Left lobe of liver (tissue), 2 donors: ENCODE data around the gene PRDM15. TPM values are rescaled to one million over a fixed set of nuclear protein-coding genes. Genes with fewer than 3 reads are reported as not detected.

Experiments used
- ATAC-seq: fragments of 200-7000 bp; cut with Tn5 transposase; one replicate; pipeline ENCODE4 v1.9.1; 2020; ENCODE audit warnings: mild to moderate bottlenecking, moderate library complexity
- DNase-seq: peaks from one replicate; pipeline ENCODE4 v3.0.0-alpha.2; 2020; ENCODE audit warnings: low spot score
- total RNA-seq: library from RNA; stranded (reverse); gene quantifications from one replicate; pipeline ENCODE4 v1.2.1, GENCODE V29; 2021
- donor health status: DM: no; HTN: no; CAD: no; lungs with moderate emphysema.
- donor health status: DM: no; HTN: yes; CAD: no.

Gene PRDM15
- total RNA-seq, 1 donor from 2014 or later = 3.2 TPM

- no peak for DNase-seq
These were observed 123.7 kb downstream of the PRDM15 start for GRCh38 chr21:41755258-41755933.

DNA sequence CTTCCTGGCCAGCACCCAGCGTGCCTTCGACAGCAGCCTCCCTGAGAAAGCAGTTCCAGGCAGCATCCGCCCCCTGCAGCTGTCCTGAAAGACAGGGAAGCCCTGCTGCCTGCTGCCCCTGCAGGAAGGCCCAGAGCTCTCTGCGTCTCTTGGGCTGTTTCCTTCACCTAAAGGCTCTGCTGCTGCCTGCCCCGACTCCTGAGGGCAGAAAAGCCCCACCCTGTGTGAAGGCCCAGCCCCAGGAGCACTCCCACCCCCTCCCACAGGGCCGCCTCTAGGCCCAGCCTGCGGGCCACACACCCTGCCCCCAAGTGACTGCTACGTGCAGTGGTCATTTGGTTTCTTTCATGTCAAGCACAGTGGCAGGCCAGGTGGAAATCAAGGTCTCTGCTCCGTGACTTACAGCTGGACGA is 124.7 kb downstream of the PRDM15 start:
- DNase-seq = no peak
- no peak for ATAC-seq

More at GRCh38 chr21:41755258-41755933, 123.7 kb downstream of the PRDM15 start:
- no peak for ATAC-seq

DNA sequence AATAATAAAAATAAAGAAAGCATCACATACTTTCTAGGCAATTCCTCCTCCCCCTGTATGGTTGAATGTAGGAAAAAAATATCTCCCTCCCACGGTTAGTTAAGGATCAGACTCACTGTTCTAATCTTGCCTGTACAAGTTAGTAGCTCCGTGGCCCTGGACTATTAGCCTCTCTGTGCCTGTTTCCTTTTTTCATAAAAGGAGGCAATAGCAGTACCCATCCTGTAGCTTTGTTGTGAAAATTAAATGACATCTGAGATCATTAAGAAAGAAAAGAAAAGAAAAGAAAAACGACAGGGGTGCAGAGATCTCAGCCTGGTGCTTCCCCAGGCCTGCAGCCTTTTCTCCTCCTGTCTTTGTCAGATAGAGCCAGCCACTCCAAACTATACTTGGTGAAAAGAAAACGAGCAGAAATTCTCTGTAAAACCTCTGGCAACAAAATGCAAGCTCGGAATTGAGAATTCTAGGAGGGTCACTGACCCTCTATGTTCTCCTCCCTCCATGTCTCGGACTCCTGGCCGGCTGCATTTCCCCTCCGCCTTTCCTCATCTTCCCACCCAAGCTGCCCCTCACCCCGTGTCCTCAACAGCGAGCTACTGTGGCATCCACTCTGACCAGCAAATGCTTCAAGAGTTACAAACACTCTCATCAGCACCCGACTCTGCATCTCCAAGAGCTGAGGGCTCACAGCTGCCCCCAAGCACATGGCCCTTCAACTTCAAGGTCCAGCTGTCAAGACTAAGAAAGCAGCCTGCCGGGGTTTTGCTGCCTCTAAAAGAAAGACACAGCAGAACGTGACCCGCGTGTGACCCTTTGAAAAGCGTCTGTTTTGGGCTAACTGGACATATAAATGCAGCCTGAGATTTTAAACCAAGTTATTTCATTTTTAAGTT is 125.9 kb downstream of the PRDM15 start:
- DNase-seq (no peak), ATAC-seq (no peak)

GRCh38 chr21:41752231-41752681 is 126.9 kb downstream of the PRDM15 start:
- ATAC-seq (no peak), DNase-seq (no peak)

- ATAC-seq (peak; percentile 29), DNase-seq (no peak)
These were observed 127.5 kb downstream of the PRDM15 start for GRCh38 chr21:41751611-41752011.

- peak; percentile 62 for DNase-seq
These were observed 128.5 kb downstream of the PRDM15 start for GRCh38 chr21:41750532-41751151.

DNA sequence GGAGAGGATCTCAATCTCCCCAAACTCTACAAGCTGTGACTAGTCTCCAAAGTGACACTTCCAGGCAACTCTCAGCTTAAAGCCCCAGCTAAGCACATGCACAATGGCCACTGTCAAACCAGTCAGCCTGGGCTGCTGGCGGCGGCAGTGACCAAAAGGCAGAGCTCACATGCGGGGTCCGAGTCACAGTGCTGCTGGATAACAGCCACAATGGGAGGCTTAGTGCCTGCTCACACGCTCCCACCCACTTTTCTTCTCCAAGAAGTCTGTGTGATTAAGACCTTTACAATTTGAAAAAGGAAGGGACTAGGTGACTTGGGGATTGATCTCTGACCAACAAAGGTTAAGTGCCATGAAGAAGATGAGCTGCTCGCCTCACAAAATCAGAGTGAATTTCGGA is 129.1 kb downstream of the PRDM15 start:
- DNase-seq = no peak
- no peak for ATAC-seq

More at GRCh38 chr21:41750532-41751151, 128.5 kb downstream of the PRDM15 start:
- ATAC-seq = peak; percentile 81

DNA sequence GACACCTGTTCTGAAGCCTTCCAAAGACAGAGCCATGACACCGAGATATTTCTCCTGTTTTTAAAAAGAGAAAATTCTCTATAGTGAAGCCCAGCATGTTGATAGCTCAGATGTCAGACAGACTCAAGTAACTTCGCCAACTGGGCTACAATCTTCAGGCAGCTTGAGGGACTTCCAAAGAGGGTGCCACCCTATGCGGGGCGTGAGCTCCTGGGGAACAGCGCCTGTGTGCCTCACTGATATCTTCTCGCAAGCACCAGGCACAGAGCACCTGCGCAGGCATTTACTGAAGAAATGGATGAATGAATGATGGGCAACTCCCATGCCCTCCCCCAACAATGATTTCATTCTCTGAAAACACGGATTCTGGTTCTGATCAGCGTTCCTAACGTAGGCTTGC is 129.9 kb downstream of the PRDM15 start:
- DNase-seq = no peak
- no peak for ATAC-seq

Other genes with a start within 250 kb of the PRDM15 start
- 8.2 TPM for gene RIPK4, start 112.3 kb downstream of the PRDM15 start, total RNA-seq
- gene C2CD2, start 74.7 kb upstream of the PRDM15 start, total RNA-seq = 10.5 TPM
- gene ZBTB21, start 131.0 kb upstream of the PRDM15 start, total RNA-seq = 4.2 TPM
- 0.18 TPM for gene UMODL1, start 192.0 kb upstream of the PRDM15 start, total RNA-seq